Tibial nerve (tissue), 4 donors: ENCODE results near the gene PSMB2. TPM values are rescaled to one million over a fixed set of nuclear protein-coding genes. Genes with fewer than 3 reads are reported as not detected.
"Not testable (repeated sequence)": the region's sequence is repeated elsewhere in the genome, so short reads cannot be mapped to it uniquely, and the experiment has no call there.

Experiments used
- DNase-seq, 2 donors: peaks; one replicate each; pipeline ENCODE4 v3.0.0-alpha.2; 2019; ENCODE audit warnings: low spot score in 2 of 2
- H3K27ac ChIP-seq, 4 donors: fragments of 200-600 bp; sonication (generic) in 3 of 4; one replicate each; pipeline ENCODE4 v1.5.1; 2017 to 2019; ENCODE audit warnings: mild to moderate bottlenecking in 1 of 4
- H3K27me3 ChIP-seq, 2 donors: fragments of 200-600 bp; sonication (generic) in 1 of 2; one replicate each; pipeline versions ENCODE4 v1.5.1 to v1.6.0; 2017 to 2019
- H3K36me3 ChIP-seq, 3 donors: fragments of 200-600 bp; sonication (generic); one replicate each; pipeline ENCODE4 v1.5.1; 2018 to 2019
- H3K4me1 ChIP-seq, 4 donors: fragments of 200-600 bp; sonication (generic) in 3 of 4; one replicate each; pipeline ENCODE4 v1.5.1; 2017 to 2019
- H3K4me3 ChIP-seq, 4 donors: fragments of 200-600 bp; sonication (generic) in 3 of 4; one replicate each; pipeline ENCODE4 v1.5.1; 2017 to 2019; ENCODE audit warnings: mild to moderate bottlenecking in 1 of 4, moderate library complexity in 1 of 4
- H3K9me3 ChIP-seq, 4 donors: fragments of 200-600 bp; sonication (generic) in 3 of 4; one replicate each; pipeline ENCODE4 v1.5.1; 2017 to 2019
- CTCF ChIP-seq, 5 experiments: fragments of 200-600 bp in 3 of 5; fragments of 450-650 bp in 2 of 5; sonication (generic) in 3 of 5; IDR thresholded peaks; one replicate each; pipeline ENCODE4 v1.5.1; 2016 to 2019; ENCODE audit warnings: antibody characterized with exemption in 5 of 5, mild to moderate bottlenecking in 3 of 5, moderate library complexity in 2 of 5
- EP300 ChIP-seq, 2 donors: sonication (generic); formaldehyde crosslinking; IDR thresholded peaks; one replicate each; pipeline ENCODE4 v1.6.1; 2017; ENCODE audit warnings: antibody characterized with exemption in 2 of 2, mild to moderate bottlenecking in 1 of 2
- POLR2A ChIP-seq, 2 donors: fragments of 450-650 bp; IDR thresholded peaks; one replicate each; pipeline ENCODE4 v1.6.1; 2017; ENCODE audit warnings: antibody characterized with exemption in 2 of 2, mild to moderate bottlenecking in 2 of 2, moderate library complexity in 2 of 2
- WGBS, 2 donors: methylation state at CpG; one replicate each; pipeline ENCODE4 v1.1.5; 2018; 5-methylcytosine and 5-hydroxymethylcytosine counted together
- total RNA-seq, 4 donors: library from RNA; depleted of rRNA; stranded (reverse); fragments of >200 nt; gene quantifications; one replicate each; pipeline ENCODE4 v1.1.0, GENCODE V29; 2016

Gene PSMB2
- total RNA-seq, 4 donors from 2014 or later = 24.9 to 41.4 (median 33.8) TPM

DNA sequence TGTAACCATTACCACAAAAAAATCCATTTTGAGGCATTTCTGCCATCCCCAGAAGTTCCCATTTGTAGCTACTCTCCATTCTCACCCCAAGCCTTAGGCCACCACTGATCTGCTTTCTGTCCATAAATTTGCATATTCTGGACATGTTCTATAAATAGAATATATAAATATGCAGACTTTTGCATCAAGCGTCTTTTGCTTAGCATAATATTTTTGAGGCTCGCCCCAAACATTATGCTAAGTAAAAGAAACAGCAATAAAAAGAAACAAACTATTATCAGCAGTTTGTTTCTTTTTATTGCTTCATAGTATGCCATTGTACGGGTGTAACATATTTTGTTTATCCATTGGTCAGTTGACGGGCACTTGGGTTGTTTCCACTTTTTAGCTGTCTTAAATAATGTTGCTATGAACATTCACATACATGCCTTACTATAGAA lies 60.4 kb downstream of the PSMB2 start:
- H3K36me3 ChIP-seq = peaks cover 0 to 8% (median 0%) of the 10 kb centered on the region in 3 donors
- peaks cover 0 to 16% of the 10 kb centered on the region in 2 donors for H3K27me3 ChIP-seq
- no peak overlapping the region for H3K4me3 ChIP-seq
- no peak for TF ChIP-seq CTCF (IDR thresholded peaks at IDR 0.05)
- no peak for TF ChIP-seq POLR2A (IDR thresholded peaks at IDR 0.05)
- TF ChIP-seq EP300 (IDR thresholded peaks at IDR 0.05) = no peak
- peaks cover 0 to 25% (median 5%) of the 10 kb centered on the region in 4 donors for H3K4me1 ChIP-seq
- 56 to 60% methylated on average over 4 of the region's 4 CpGs for WGBS, 2 donors
- no peaks in the 10 kb centered on the region for H3K9me3 ChIP-seq
- no peak for DNase-seq
- no peak overlapping the region for H3K27ac ChIP-seq

- H3K4me3 ChIP-seq = peak overlapping the region; percentile 29 to 56 (median 42)
- WGBS, 2 donors = 2 to 10% methylated on average over 31 to 60 of the region's 70 CpGs
- TF ChIP-seq EP300 (IDR thresholded peaks at IDR 0.05) (no peak), CTCF (IDR thresholded peaks at IDR 0.05) (no peak), POLR2A (IDR thresholded peaks at IDR 0.05) (no peak)
- H3K27ac ChIP-seq = no peak overlapping the region
- DNase-seq = peak in 1 of 2 donors; percentile 22
- H3K36me3 ChIP-seq = peaks cover 0 to 9% (median 0%) of the 10 kb centered on the region in 3 donors
- H3K9me3 ChIP-seq = no peaks in the 10 kb centered on the region
- peaks cover 0 to 46% of the 10 kb centered on the region in 2 donors for H3K27me3 ChIP-seq
- peaks cover 0 to 35% (median 15%) of the 10 kb centered on the region in 4 donors for H3K4me1 ChIP-seq
Observed at GRCh38 chr1:35577071-35577998, 64.0 kb downstream of the PSMB2 start.

DNA sequence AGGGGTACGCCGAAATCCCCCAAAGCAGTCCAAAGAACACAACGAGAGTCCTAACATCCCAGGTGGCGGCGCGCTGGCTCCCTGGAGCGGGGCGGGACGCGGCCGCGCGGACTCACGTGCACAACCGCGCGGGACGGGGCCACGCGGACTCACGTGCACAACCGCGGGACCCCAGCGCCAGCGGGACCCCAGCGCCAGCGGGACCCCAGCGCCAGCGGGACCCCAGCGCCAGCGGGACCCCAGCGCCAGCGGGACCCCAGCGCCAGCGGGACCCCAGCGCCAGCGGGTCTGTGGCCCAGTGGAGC lies 64.6 kb downstream of the PSMB2 start:
- peak overlapping the region in 3 of 4 donors; percentile 30 to 56 (median 53) for H3K4me3 ChIP-seq
- DNase-seq, H3K9me3 ChIP-seq, H3K27ac ChIP-seq, H3K36me3 ChIP-seq: not testable (repeated sequence)
- 14 to 17% methylated on average over 25 to 36 of the region's 37 CpGs for whole genome bisulfite sequencing, 2 donors
- peaks cover 0 to 53% of the 10 kb centered on the region in 2 donors for H3K27me3 ChIP-seq
- H3K4me1 ChIP-seq = peaks cover 0 to 35% (median 15%) of the 10 kb centered on the region in 4 donors

- DNase-seq = no peak
- Histone ChIP-seq H3K9me3 (no peaks in the 10 kb centered on the region), H3K4me1 (peaks cover 0 to 35% (median 15%) of the 10 kb centered on the region in 4 donors), H3K27me3 (peaks cover 0 to 58% of the 10 kb centered on the region in 2 donors), H3K27ac (no peak overlapping the region), H3K36me3 (peaks cover 0 to 9% (median 0%) of the 10 kb centered on the region in 3 donors), H3K4me3 (peak overlapping the region in 1 of 4 donors; percentile 56)
- no peak for TF ChIP-seq CTCF (IDR thresholded peaks at IDR 0.05)
- TF ChIP-seq EP300 (IDR thresholded peaks at IDR 0.05) = no peak
- TF ChIP-seq POLR2A (IDR thresholded peaks at IDR 0.05) = no peak
- 65 to 70% methylated on average over 10 of the region's 10 CpGs for WGBS, 2 donors
Observed at GRCh38 chr1:35576061-35576765, 65.1 kb downstream of the PSMB2 start.

DNA sequence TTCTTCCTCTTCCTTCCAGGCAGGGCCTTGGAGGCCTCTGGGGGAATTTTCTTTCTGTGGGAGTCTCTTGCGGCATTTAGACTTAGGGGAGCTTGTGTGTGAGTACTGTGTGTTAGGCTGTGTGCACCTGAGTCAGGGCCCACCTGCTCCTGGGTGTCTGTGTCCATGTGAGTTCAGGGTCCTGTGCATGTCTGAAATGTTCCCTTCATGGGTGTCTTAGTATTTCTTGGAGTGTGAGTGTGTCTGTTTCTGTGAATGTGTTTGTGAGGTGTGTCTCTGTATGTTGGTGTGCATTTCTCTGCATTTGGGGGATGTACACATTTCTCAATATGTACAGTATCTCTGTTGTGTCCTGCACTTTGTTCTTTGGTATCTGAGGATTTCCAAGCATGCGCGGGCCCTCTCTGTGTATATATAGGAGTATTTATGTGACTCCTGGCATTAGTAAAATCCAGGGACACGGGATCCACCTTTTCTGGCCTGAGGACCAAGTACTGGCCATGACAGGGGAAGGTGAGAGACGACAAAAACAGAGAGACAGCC lies 65.8 kb downstream of the PSMB2 start:
- H3K27ac ChIP-seq = no peak overlapping the region
- peaks cover 0 to 9% (median 0%) of the 10 kb centered on the region in 3 donors for H3K36me3 ChIP-seq
- H3K9me3 ChIP-seq = no peaks in the 10 kb centered on the region
- no peak overlapping the region for H3K4me3 ChIP-seq
- peaks cover 0 to 35% (median 15%) of the 10 kb centered on the region in 4 donors for H3K4me1 ChIP-seq
- DNase-seq = no peak
- TF ChIP-seq CTCF (IDR thresholded peaks at IDR 0.05) (no peak), EP300 (IDR thresholded peaks at IDR 0.05) (no peak), POLR2A (IDR thresholded peaks at IDR 0.05) (no peak)
- peaks cover 0 to 62% of the 10 kb centered on the region in 2 donors for H3K27me3 ChIP-seq
- 93 to 96% methylated on average over 5 of the region's 5 CpGs for WGBS, 2 donors
